ENCODE measurements around the gene LRRC18. TPM values are rescaled to one million over a fixed set of nuclear protein-coding genes. Genes with fewer than 3 reads are reported as not detected.

LRRC18 gene
- total RNA-seq, 4 donors from 2014 or later, result 1.7 TPM; not detected in 3

- Histone ChIP-seq H3K27me3 (no peaks in the 10 kb centered on the region), H3K4me1 (no peaks in the 10 kb centered on the region), H3K27ac (no peak overlapping the region), H3K36me3 (no peaks in the 10 kb centered on the region), H3K4me3 (no peak overlapping the region), H3K9me3 (no peaks in the 10 kb centered on the region)
- DNase-seq, result no peak
- no peak for TF ChIP-seq CTCF (IDR thresholded peaks at IDR 0.05)
- no peak for TF ChIP-seq POLR2A (IDR thresholded peaks at IDR 0.05)
Measured at GRCh38 chr10:48978318-48978717, 38.7 kb upstream of the LRRC18 start.

- H3K4me1 ChIP-seq, result no peaks in the 10 kb centered on the region
- no peaks in the 10 kb centered on the region for H3K27me3 ChIP-seq
- no peak for TF ChIP-seq POLR2A (IDR thresholded peaks at IDR 0.05)
- peak in 2 of 6 experiments; percentile 6 to 14 for TF ChIP-seq CTCF (IDR thresholded peaks at IDR 0.05)
- H3K9me3 ChIP-seq, result no peaks in the 10 kb centered on the region
- no peak for DNase-seq
- no peak overlapping the region for H3K4me3 ChIP-seq
- no peak overlapping the region for H3K27ac ChIP-seq
- no peaks in the 10 kb centered on the region for H3K36me3 ChIP-seq
Measured at GRCh38 chr10:48976196-48976595, 36.6 kb upstream of the LRRC18 start.

GRCh38 chr10:48974510-48975156 is 35.0 kb upstream of the LRRC18 start:
- no peaks in the 10 kb centered on the region for H3K36me3 ChIP-seq
- no peak overlapping the region for H3K4me3 ChIP-seq
- no peaks in the 10 kb centered on the region for H3K4me1 ChIP-seq
- H3K27ac ChIP-seq, result no peak overlapping the region
- H3K27me3 ChIP-seq, result no peaks in the 10 kb centered on the region
- TF ChIP-seq POLR2A (IDR thresholded peaks at IDR 0.05) (no peak), CTCF (IDR thresholded peaks at IDR 0.05) (no peak)
- H3K9me3 ChIP-seq, result no peaks in the 10 kb centered on the region
- peak in 1 of 3 donors; percentile 27 for DNase-seq

- H3K4me3 ChIP-seq, result no peak overlapping the region
- H3K9me3 ChIP-seq, result no peaks in the 10 kb centered on the region
Measured at GRCh38 chr10:48973065-48973464, 33.4 kb upstream of the LRRC18 start.

GRCh38 chr10:48970654-48971053 is 31.0 kb upstream of the LRRC18 start:
- Histone ChIP-seq H3K9me3 (no peaks in the 10 kb centered on the region), H3K27me3 (no peaks in the 10 kb centered on the region), H3K4me3 (no peak overlapping the region), H3K36me3 (no peaks in the 10 kb centered on the region), H3K4me1 (no peaks in the 10 kb centered on the region), H3K27ac (no peak overlapping the region)
- TF ChIP-seq CTCF (IDR thresholded peaks at IDR 0.05) (no peak), POLR2A (IDR thresholded peaks at IDR 0.05) (no peak)
- DNase-seq, result no peak

More at GRCh38 chr10:48973065-48973464, 33.4 kb upstream of the LRRC18 start:
- Histone ChIP-seq H3K27ac (no peak overlapping the region), H3K27me3 (no peaks in the 10 kb centered on the region), H3K4me1 (no peaks in the 10 kb centered on the region), H3K36me3 (no peaks in the 10 kb centered on the region)
- TF ChIP-seq CTCF (IDR thresholded peaks at IDR 0.05) (no peak), POLR2A (IDR thresholded peaks at IDR 0.05) (no peak)
- peak in 1 of 3 donors; percentile 32 for DNase-seq

All from Peyer's patch (tissue), 4 donors.